Large intestine (tissue), 3 donors: ENCODE data around the gene PHETA1. TPM values are rescaled to one million over a fixed set of nuclear protein-coding genes. Genes with fewer than 3 reads are reported as not detected.

Experiments used
- DNase-seq, 2 donors: peaks; one replicate each; pipeline versions ENCODE4 v3.0.0 to v3.0.0-alpha.2; 2013
- H3K27ac ChIP-seq: one replicate; pipeline ENCODE4 v1.5.1; 2013; ENCODE audit warnings: low read length
- H3K27me3 ChIP-seq: 2 replicates; pipeline ENCODE4 v1.6.1; 2013; ENCODE audit warnings: low read length; ENCODE audit not compliant: control insufficient read depth, insufficient read depth
- H3K36me3 ChIP-seq: 2 replicates; pipeline ENCODE4 v1.6.1; 2013; ENCODE audit warnings: low read length; ENCODE audit not compliant: control insufficient read depth, insufficient read depth
- H3K4me1 ChIP-seq: one replicate; pipeline ENCODE4 v1.6.1; 2013; ENCODE audit warnings: low read length; ENCODE audit not compliant: control insufficient read depth, insufficient read depth
- H3K4me3 ChIP-seq: one replicate; pipeline ENCODE4 v1.5.1; 2013; ENCODE audit warnings: low read length
- H3K9me3 ChIP-seq: one replicate; pipeline ENCODE4 v1.6.1; 2013; ENCODE audit warnings: mild to moderate bottlenecking, low read depth, low read length, moderate library complexity; ENCODE audit not compliant: control insufficient read depth
- WGBS: methylation state at CpG from one replicate; pipeline ENCODE4 v1.1.5; 2013; ENCODE audit warnings: low lambda C conversion rate; ENCODE audit not compliant: insufficient coverage; 5-methylcytosine and 5-hydroxymethylcytosine counted together
- polyA plus RNA-seq: library from polyadenylated mRNA; unstranded; fragments of 120-200 nt; gene quantifications from one replicate; pipeline ENCODE4 v1.2.1, GENCODE V29; 2013

The PHETA1 gene
- polyA plus RNA-seq, 1 donor = 85.8 TPM

DNA sequence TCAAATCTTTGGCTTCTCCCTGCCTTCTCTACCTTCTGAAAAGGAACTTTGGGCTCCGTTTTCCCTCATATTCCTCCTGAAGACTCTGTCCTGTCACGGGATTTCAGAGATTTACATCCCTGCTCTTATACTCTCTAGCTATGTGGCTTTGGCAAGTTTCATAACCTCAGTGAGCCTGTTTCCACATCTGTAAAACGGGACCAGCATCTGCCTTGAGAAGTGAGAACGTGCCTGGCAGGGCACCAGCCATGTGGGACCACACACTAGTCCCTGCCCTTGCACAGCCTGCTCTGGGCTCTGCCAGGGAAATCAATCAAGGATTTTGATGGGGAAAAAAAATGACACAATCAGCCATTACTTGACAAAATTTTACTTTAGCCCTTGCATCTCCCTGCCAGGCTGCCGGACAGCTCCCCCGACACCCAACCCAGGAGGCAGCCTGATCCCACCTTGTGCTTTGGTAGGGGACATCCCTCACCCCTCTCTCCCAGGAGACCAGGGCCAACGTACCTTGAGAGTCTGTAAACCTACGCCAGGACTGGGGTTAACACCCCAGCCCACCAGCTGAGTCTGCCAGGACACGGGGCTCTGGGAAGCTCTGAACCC lies 8.5 kb downstream of the PHETA1 start:
- Histone ChIP-seq H3K4me3 (no peak overlapping the region), H3K27me3 (no peaks in the 10 kb centered on the region), H3K9me3 (no peaks in the 10 kb centered on the region), H3K4me1 (peaks cover 9% of the 10 kb centered on the region), H3K36me3 (peaks cover 39% of the 10 kb centered on the region), H3K27ac (no peak overlapping the region)
- WGBS = no CpG with 5 or more reads among the region's 9 CpGs
- no peak for DNase-seq

DNA sequence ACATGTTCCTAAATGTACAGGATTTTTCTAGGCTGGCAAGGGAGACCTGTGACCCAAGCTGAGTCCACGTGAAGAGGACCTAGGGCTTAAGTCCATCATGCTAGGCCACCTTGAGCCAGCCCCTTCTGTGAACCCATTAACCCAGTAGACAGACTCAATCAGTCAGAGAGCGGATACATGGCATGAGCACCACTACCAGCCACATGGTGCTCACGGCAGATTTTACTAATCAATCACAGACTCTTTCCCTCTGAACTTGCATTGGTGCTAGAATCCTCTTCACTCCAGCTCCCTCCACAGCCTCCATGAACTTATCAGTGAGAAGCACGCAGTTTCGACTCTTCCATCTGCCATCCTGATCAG lies 9.0 kb downstream of the PHETA1 start:
- Histone ChIP-seq H3K27me3 (no peaks in the 10 kb centered on the region), H3K4me3 (no peak overlapping the region), H3K4me1 (peaks cover 8% of the 10 kb centered on the region), H3K27ac (no peak overlapping the region), H3K36me3 (peaks cover 34% of the 10 kb centered on the region), H3K9me3 (no peaks in the 10 kb centered on the region)
- WGBS = no CpG with 5 or more reads among the region's 5 CpGs
- DNase-seq = peak in 1 of 2 donors; percentile 47

DNA sequence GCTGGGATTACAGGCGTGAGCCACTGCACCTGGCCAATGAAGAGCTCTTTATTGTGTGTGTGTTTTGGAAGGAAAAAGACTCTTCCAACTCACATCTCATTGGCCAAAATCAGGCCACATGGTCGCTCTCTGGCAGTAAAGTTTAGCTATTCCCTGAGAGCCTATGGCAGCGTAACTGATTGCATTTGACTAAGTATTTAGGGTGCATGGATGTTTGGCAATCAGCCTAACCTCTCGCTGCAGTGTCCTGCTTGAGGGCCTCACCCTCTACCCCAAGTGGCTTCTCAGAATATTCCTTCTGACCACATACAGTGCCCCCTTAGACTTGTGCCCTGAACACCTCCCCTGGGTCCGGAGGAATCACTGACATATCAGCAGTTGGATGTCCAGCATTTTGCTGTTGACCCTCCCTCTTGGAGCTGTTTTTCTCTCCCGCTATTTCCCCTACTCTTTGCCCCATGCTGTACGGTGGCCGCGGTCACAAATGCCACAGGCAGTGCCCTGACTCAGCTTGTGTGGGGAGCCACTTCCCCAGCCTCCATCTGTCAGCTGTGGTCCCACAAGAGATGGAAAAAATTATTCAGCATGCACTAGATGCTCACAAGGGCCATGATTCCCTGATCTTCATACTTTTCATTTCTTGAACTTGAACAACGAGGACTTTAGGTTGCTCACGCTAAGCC lies 9.5 kb downstream of the PHETA1 start:
- no peak for DNase-seq
- Histone ChIP-seq H3K4me1 (peaks cover 5% of the 10 kb centered on the region), H3K9me3 (no peaks in the 10 kb centered on the region), H3K4me3 (no peak overlapping the region), H3K27ac (no peak overlapping the region), H3K27me3 (no peaks in the 10 kb centered on the region), H3K36me3 (peaks cover 29% of the 10 kb centered on the region)
- WGBS = no CpG with 5 or more reads among the region's 11 CpGs

DNA sequence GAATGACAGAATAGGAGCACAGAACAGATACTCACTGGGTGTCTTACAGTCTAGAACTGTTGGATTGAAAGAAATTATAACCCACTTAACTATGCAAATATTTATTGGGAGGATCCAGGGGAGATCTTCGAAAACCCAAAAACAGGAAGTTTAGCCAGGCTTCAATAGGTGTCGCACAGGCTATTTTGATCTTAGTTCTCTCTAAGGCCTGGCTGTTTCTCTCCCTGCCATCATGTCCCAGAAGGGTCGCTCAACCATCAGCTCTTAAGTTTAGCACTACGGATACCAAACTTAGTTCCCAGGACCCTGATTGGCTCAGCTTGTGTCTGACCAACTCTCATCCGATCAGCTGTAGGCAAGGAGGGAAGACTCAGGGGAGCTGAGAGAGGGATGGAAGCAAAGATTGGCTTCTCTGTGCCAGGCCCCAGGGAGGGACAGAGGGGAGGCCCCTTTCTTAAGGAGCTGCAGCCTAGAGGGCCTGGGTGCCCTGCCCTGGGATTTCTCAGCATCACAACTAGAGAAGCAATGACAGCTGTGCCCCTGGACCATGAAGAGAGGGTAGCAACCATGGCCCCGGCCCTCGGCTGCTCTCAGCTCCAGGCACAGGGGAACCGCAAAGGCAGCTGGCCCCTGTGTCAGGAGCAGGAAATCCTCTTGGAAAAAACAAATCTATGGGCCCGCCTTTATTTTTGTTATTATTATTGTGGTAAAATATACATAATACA lies 13.5 kb downstream of the PHETA1 start:
- Histone ChIP-seq H3K9me3 (no peaks in the 10 kb centered on the region), H3K36me3 (no peaks in the 10 kb centered on the region), H3K4me1 (no peaks in the 10 kb centered on the region), H3K4me3 (no peak overlapping the region), H3K27me3 (no peaks in the 10 kb centered on the region), H3K27ac (no peak overlapping the region)
- 80% methylated on average over 1 of the region's 9 CpGs for WGBS
- DNase-seq = no peak

DNA sequence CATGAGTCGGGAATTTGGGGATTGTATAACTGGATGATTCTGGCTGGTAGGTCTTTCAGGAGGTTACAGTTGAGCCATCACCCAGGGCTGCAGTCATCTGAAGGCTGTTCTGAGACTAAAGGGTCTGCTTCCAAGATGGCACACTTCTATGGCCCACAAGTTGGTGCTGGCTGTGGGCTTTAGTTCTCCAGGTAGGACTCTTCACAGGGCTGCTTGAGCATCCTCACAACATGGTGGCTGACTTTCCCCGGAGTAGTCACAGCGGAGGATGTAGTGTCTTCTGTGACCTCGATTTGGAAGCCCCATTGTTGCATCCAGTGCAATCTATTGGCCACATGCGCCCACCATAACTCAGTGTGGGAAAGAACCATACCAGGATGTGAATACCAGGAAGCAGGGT lies 14.4 kb downstream of the PHETA1 start:
- Histone ChIP-seq H3K27me3 (no peaks in the 10 kb centered on the region), H3K4me1 (no peaks in the 10 kb centered on the region)

DNA sequence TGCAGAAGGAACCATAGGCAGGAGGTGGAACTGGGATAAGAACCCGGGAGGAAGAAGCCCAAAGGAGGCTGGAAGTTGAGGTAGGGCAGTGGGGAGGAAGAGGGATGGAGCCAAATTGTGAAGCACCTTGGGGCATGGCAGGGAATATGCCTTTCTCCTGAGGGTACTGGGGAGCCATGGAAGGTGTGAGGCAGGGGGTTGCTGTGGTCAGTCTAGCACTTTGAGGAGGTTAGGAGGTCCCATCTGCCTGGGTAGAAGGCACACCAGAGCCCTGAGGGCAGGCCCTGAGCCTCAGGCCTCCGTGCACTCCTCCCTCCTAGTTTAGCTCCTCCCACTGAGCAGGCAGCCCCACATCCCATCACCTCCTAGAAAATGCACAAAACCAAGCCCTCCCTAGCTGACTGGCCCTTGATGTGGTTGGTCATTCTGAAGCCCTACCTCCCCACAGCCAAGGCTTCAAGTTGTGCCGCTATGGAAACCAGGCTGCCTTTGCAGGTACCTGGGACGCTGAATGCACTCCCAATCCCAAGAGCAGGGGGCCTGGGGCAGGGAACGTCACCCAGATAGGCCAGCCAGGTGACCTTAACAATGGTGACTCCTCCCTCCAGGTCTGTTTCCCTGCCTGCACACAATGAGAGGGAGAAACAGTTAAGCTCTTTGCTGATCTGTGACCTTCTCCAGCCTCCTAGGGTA lies 15.1 kb downstream of the PHETA1 start:
- no peak for DNase-seq
- no peak overlapping the region for H3K4me3 ChIP-seq
- H3K27ac ChIP-seq = no peak overlapping the region
- no peaks in the 10 kb centered on the region for H3K36me3 ChIP-seq
- no CpG with 5 or more reads among the region's 5 CpGs for WGBS
- no peaks in the 10 kb centered on the region for H3K9me3 ChIP-seq
- H3K4me1 ChIP-seq = no peaks in the 10 kb centered on the region
- no peaks in the 10 kb centered on the region for H3K27me3 ChIP-seq

More for the DNA sequence above, 14.4 kb downstream of the PHETA1 start:
- no CpG with 5 or more reads among the region's 5 CpGs for WGBS
- H3K9me3 ChIP-seq = no peaks in the 10 kb centered on the region
- no peak for DNase-seq
- no peak overlapping the region for H3K4me3 ChIP-seq
- H3K27ac ChIP-seq = no peak overlapping the region
- H3K36me3 ChIP-seq = no peaks in the 10 kb centered on the region

DNA sequence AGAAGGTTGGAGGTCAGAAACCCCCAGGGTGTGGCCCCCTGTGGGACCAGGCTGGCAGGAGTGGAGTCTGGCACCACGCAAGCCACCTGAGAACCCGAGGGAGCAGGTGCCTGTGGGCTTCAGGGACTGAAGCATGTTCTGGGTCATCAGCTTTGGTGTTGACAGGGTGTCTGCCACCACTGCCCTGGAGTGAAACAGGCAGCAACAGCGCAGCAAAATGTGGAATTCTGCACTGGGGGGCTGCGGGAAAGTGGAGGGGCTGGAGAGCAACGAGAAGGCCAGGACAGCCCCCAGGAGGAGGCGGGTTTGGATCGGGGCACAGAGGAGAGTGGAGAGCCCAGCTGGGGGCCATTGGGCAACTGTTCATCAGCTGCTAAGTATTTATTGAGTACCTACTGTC lies 15.9 kb downstream of the PHETA1 start:
- H3K36me3 ChIP-seq = no peaks in the 10 kb centered on the region
- DNase-seq = no peak
- peaks cover 2% of the 10 kb centered on the region for H3K9me3 ChIP-seq
- no peak overlapping the region for H3K4me3 ChIP-seq
- no peaks in the 10 kb centered on the region for H3K4me1 ChIP-seq
- H3K27ac ChIP-seq = no peak overlapping the region
- no peaks in the 10 kb centered on the region for H3K27me3 ChIP-seq
- no CpG with 5 or more reads among the region's 7 CpGs for WGBS

DNA sequence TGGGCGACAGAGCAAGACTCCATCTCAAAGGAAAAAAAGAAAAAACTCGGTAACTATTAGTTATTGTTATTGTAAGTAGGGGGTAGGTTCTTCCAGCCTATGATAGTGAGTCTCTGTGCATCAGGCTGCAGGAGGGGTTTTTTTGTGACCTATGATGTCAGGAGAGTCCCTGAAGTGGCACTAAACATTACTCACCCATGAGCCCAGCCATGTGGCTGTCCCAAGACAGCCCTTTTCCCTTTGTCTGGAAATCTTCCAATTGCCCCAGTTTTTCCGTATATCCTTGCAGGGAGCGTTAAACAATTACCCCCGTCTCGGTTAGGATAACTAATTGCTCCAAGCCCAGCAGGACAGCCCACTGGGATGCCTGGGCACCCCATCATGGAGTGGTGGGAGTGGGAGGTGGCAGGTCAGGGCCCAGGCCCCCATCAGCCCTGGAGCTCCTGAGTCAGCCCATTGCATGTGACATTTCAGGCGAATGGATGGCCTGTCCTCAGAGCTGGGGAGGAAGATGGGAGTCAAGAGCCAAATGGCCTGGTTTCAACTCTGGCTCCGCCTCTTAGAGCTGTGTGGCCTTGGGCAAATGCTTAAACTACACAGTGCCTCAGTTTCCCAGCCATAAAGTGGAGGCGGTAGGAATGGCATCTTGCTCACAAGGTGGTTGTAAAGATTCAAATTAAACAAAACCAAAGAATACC lies 16.4 kb downstream of the PHETA1 start:
- no peak overlapping the region for H3K4me3 ChIP-seq
- H3K27me3 ChIP-seq = no peaks in the 10 kb centered on the region
- WGBS = no CpG with 5 or more reads among the region's 9 CpGs
- H3K9me3 ChIP-seq = peaks cover 8% of the 10 kb centered on the region
- no peak for DNase-seq
- no peaks in the 10 kb centered on the region for H3K4me1 ChIP-seq
- H3K36me3 ChIP-seq = no peaks in the 10 kb centered on the region
- no peak overlapping the region for H3K27ac ChIP-seq

DNA sequence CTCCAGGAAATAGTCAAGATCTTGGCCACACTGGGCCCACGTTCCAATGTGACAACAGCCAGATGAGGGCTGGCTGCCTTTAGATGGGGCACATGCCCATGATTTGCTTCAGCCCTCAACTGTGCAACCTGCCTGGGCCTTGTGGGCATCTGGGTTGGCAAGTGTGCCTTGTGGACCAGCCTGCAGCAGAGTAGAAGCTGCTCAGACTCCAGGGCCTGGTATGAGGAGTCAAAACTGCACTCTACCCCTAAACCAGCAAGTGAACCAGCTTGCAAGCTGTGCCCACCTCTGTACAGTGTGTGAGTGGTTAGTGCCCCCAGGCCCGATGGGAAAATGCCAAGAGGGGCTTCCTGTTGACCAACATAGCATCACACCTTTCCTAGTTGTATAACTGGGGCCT lies 17.9 kb downstream of the PHETA1 start:
- H3K27me3 ChIP-seq = no peaks in the 10 kb centered on the region
- no peak for DNase-seq
- WGBS = no CpG with 5 or more reads among the region's 2 CpGs
- H3K4me3 ChIP-seq = no peak overlapping the region
- H3K27ac ChIP-seq = no peak overlapping the region
- H3K4me1 ChIP-seq = no peaks in the 10 kb centered on the region
- peaks cover 9% of the 10 kb centered on the region for H3K9me3 ChIP-seq
- no peaks in the 10 kb centered on the region for H3K36me3 ChIP-seq
